HCT116 (cell line): ENCODE measurements around the gene DVL2. TPM values are rescaled to one million over a fixed set of nuclear protein-coding genes. Genes with fewer than 3 reads are reported as not detected.

Experiments
- ATAC-seq: fragments of 200-7000 bp; cut with Tn5 transposase; 2 replicates; pipeline ENCODE4 v1.9.1; 2020; ENCODE audit warnings: mild to moderate bottlenecking, moderate library complexity
- BruUV-seq: library from RNA; stranded (reverse); fragments of 400-500 nt; replicated peaks from 2 replicates; lab custom pipeline; 2021; lab: Mats Ljungman, UMichigan
- CTCF ChIA-PET: fragments of 300-600 bp; sonication (Branson Sonifier 250); formaldehyde crosslinking; loops from one replicate; lab custom pipeline; 2021; ENCODE audit warnings: antibody characterized with exemption; lab: Charles Lee
- POLR2A ChIA-PET: fragments of 300-600, 350-600 bp; sonication (Branson Sonifier 250); formaldehyde crosslinking; loops from one replicate; lab custom pipeline; 2021; ENCODE audit warnings: antibody characterized with exemption; lab: Charles Lee
- RAD21 ChIA-PET, 2 experiments: fragments of 300-600 bp; sonication (Branson Sonifier 250); formaldehyde crosslinking; loops; one replicate each; lab custom pipeline; 2023; ENCODE audit warnings: low total read pairs in 2 of 2; ENCODE audit not compliant: uncharacterized antibody in 2 of 2, unreplicated experiment in 2 of 2, low non-redundant PET in 1 of 2; lab: Charles Lee
- DNase-seq: peaks from one replicate; pipeline ENCODE4 v3.0.0-alpha.2; 2010; ENCODE audit warnings: low read depth, low spot score
- H2AFZ ChIP-seq: fragments of 200-600 bp; shearing (Covaris generic), sonication (generic); 2 replicates; pipeline ENCODE4 v1.6.1; 2017; ENCODE audit warnings: low read depth, mixed run types, mixed read lengths, antibody characterized with exemption, low read length; ENCODE audit not compliant: poor library complexity, severe bottlenecking
- H3K27ac ChIP-seq: 2 replicates; pipeline ENCODE4 v1.5.1; 2012; ENCODE audit warnings: low read depth, low read length
- H3K27me3 ChIP-seq: fragments of 200-600 bp; sonication (generic); 2 replicates; pipeline ENCODE4 v1.6.1; 2016; ENCODE audit warnings: mixed run types, low read length, mixed read lengths; ENCODE audit not compliant: insufficient read depth
- H3K36me3 ChIP-seq, 2 experiments: fragments of 200-500 bp in 1 of 2; fragments of 200-600 bp in 1 of 2; sonication (Bioruptor generic) in 1 of 2; sonication (generic) in 1 of 2; 2 replicates each; pipeline versions ENCODE4 v1.5.1 to v1.6.1; 2014 to 2016; ENCODE audit warnings: low read length in 2 of 2, inconsistent platforms in 1 of 2, mixed read lengths in 1 of 2, mixed run types in 1 of 2; ENCODE audit not compliant: insufficient read depth in 2 of 2, control insufficient read depth in 1 of 2
- H3K4me1 ChIP-seq, 2 experiments: fragments of 200-600 bp in 1 of 2; sonication (generic) in 1 of 2; 2 replicates each; pipeline versions ENCODE4 v1.5.1 to v1.6.1; 2012 to 2017; ENCODE audit warnings: low read length in 2 of 2, inconsistent platforms in 1 of 2, mild to moderate bottlenecking in 1 of 2, mixed read lengths in 1 of 2, mixed run types in 1 of 2, moderate library complexity in 1 of 2; ENCODE audit not compliant: insufficient read depth in 2 of 2, control insufficient read depth in 1 of 2
- H3K4me2 ChIP-seq: fragments of 200-600 bp; sonication (generic); 2 replicates; pipeline ENCODE4 v1.6.1; 2017; ENCODE audit warnings: mixed run types, low read length, mixed read lengths
- H3K4me3 ChIP-seq, 2 experiments: fragments of 200-600 bp in 1 of 2; sonication (generic) in 1 of 2; replicated peaks in 1 of 2; 2 replicates each; pipeline ENCODE4 v1.5.1; 2011 to 2016; ENCODE audit warnings: low read length in 2 of 2, control low read depth in 1 of 2, low read depth in 1 of 2, mild to moderate bottlenecking in 1 of 2, mixed read lengths in 1 of 2, mixed run types in 1 of 2
- H3K79me2 ChIP-seq: fragments of 200-600 bp; sonication (generic); 2 replicates; pipeline ENCODE4 v1.6.1; 2017; ENCODE audit warnings: mild to moderate bottlenecking, mixed run types, low read length, moderate library complexity, mixed read lengths; ENCODE audit not compliant: insufficient read depth
- H3K9ac ChIP-seq: fragments of 200-600 bp; sonication (generic); 2 replicates; pipeline ENCODE4 v1.6.1; 2016; ENCODE audit warnings: low read length, mixed read lengths
- H3K9me2 ChIP-seq: fragments of 200-600 bp; sonication (generic), shearing (Covaris generic); 2 replicates; pipeline ENCODE4 v1.6.1; 2017; ENCODE audit warnings: mixed run types, mild to moderate bottlenecking, moderate library complexity; ENCODE audit not compliant: insufficient read depth
- H3K9me3 ChIP-seq, 2 experiments: fragments of 200-500 bp in 1 of 2; fragments of 200-600 bp in 1 of 2; sonication (Bioruptor generic) in 1 of 2; sonication (generic) in 1 of 2; 2 replicates each; pipeline ENCODE4 v1.6.1; 2014 to 2017; ENCODE audit warnings: low read length in 2 of 2, mixed read lengths in 2 of 2, inconsistent platforms in 1 of 2, low read depth in 1 of 2, mild to moderate bottlenecking in 1 of 2, mixed run types in 1 of 2, moderate library complexity in 1 of 2; ENCODE audit not compliant: control insufficient read depth in 1 of 2, insufficient read depth in 1 of 2
- H4K20me1 ChIP-seq: fragments of 200-600 bp; sonication (generic), shearing (Covaris generic); 2 replicates; pipeline ENCODE4 v1.6.1; 2017; ENCODE audit warnings: mixed run types, mild to moderate bottlenecking, moderate library complexity; ENCODE audit not compliant: insufficient read depth
- CTCF ChIP-seq, 3 experiments: fragments of 200-600 bp in 1 of 3; sonication (generic) in 1 of 3; IDR thresholded peaks in 2 of 3; conservative IDR thresholded peaks in 1 of 3; 2 replicates each; pipeline ENCODE4 v1.5.1; 2012 to 2017; ENCODE audit warnings: low read depth in 2 of 3, low read length in 2 of 3, antibody characterized with exemption in 1 of 3, borderline replicate concordance in 1 of 3, control low read depth in 1 of 3, mild to moderate bottlenecking in 1 of 3, mixed read lengths in 1 of 3, mixed run types in 1 of 3, moderate library complexity in 1 of 3; ENCODE audit not compliant: insufficient read depth in 1 of 3
- EGR1 ChIP-seq: IDR thresholded peaks from 2 replicates; pipeline ENCODE4 v1.6.1; 2012; ENCODE audit warnings: low read depth
- EZH2 ChIP-seq: fragments of 200-600 bp; sonication (generic); IDR thresholded peaks from 2 replicates; pipeline ENCODE4 v1.6.1; 2017; ENCODE audit warnings: antibody characterized with exemption, mixed run types
- FOSL1 ChIP-seq: IDR thresholded peaks from 2 replicates; pipeline ENCODE4 v1.6.1; 2012; ENCODE audit warnings: low read depth
- JUND ChIP-seq: IDR thresholded peaks from 2 replicates; pipeline ENCODE4 v1.6.1; 2012
- POLR2AphosphoS5 ChIP-seq: IDR thresholded peaks from 2 replicates; pipeline ENCODE4 v1.6.1; 2011; ENCODE audit warnings: mild to moderate bottlenecking, low read depth, low read length, moderate library complexity
- RAD21 ChIP-seq: IDR thresholded peaks from 2 replicates; pipeline ENCODE4 v1.6.1; 2012; ENCODE audit warnings: low read depth, mild to moderate bottlenecking
- intact Hi-C: fragments of 100-400 bp; cut with micrococcal nuclease; formaldehyde crosslinking; loops from 2 replicates; pipeline ENCODE4 v1.10.0; 2022
- total RNA-seq: library from RNA; stranded (reverse); gene quantifications from one replicate; pipeline ENCODE4 v1.2.1, GENCODE V29; 2021; ENCODE audit not compliant: unreplicated experiment

The DVL2 gene
- total RNA-seq, 1 experiment from 2014 or later: 69.7 TPM

- Histone ChIP-seq H4K20me1 (no peaks in the 10 kb centered on the region), H3K27ac (peak overlapping the region; percentile 99), H3K9me2 (no peaks in the 10 kb centered on the region), H3K9ac (peak overlapping the region; percentile 95), H3K36me3 (peaks cover 30 to 41% of the 10 kb centered on the region in 2 experiments; a peak in 3 of 4 replicates), H3K79me2 (peaks cover 30% of the 10 kb centered on the region), H2AFZ (no peak overlapping the region), H3K27me3 (no peaks in the 10 kb centered on the region), H3K4me2 (peak overlapping the region; percentile 96), H3K9me3 (no peaks in the 10 kb centered on the region), H3K4me3 (peak overlapping the region; percentile 69 to 75), H3K4me1 (peaks cover 7 to 41% of the 10 kb centered on the region in 2 experiments; a peak in 3 of 4 replicates)
- ChIA-PET RAD21 (interaction anchor here (0.6 to 1.2 kb wide), 6 partner anchors 15 to 189 kb away, joined by 3 to 7 read pairs (median 5); no protein-coding TSS in a partner anchor), POLR2A (interaction anchor here (1.1 to 3.2 kb wide), 8 partner anchors 13 to 363 kb away, joined by 3 to 19 read pairs (median 9); partner anchors contain the start of genes DVL2, GABARAP and MPDU1), CTCF (interaction anchor here (0.9 to 2.8 kb wide), 14 partner anchors 8 to 339 kb away, joined by 3 to 37 read pairs (median 5); partner anchors contain the start of genes GABARAP, NEURL4, PHF23 and SLC2A4)
- no peak for DNase-seq
- no peak for TF ChIP-seq JUND
- no peak for TF ChIP-seq FOSL1
- no peak for TF ChIP-seq EGR1
- TF ChIP-seq POLR2AphosphoS5: no peak; the same call in 1 of the 2 replicates
- TF ChIP-seq RAD21: no peak
- no TSS peak for BruUV-seq
- intact Hi-C loops: loop anchor here (2.0 kb wide), 1 partner anchor 75 kb away; no protein-coding TSS in a partner anchor
- ATAC-seq: no peak
These were observed 12.8 kb downstream of the DVL2 start for GRCh38 chr17:7221278-7222092.

GRCh38 chr17:7220593-7221277, 13.6 kb downstream of the DVL2 start:
- Histone ChIP-seq H3K36me3 (peaks cover 28 to 34% of the 10 kb centered on the region in 2 experiments; a peak in 3 of 4 replicates), H3K4me2 (peak overlapping the region; percentile 96), H3K9me3 (no peaks in the 10 kb centered on the region), H3K9ac (peak overlapping the region; percentile 95), H2AFZ (no peak overlapping the region), H4K20me1 (no peaks in the 10 kb centered on the region), H3K27ac (peak overlapping the region; percentile 99), H3K4me1 (peaks cover 7 to 48% of the 10 kb centered on the region in 2 experiments; a peak in 3 of 4 replicates), H3K4me3 (peak overlapping the region; percentile 69 to 75), H3K27me3 (no peaks in the 10 kb centered on the region), H3K9me2 (no peaks in the 10 kb centered on the region), H3K79me2 (peaks cover 30% of the 10 kb centered on the region)
- intact Hi-C loops: loop anchor here (2.0 kb wide), 1 partner anchor 76 kb away; no protein-coding TSS in a partner anchor
- ATAC-seq (peak; percentile 73), DNase-seq (no peak)
- ChIA-PET CTCF (interaction anchor here (0.9 to 2.8 kb wide), 14 partner anchors 8 to 340 kb away, joined by 3 to 37 read pairs (median 5); partner anchors contain the start of genes GABARAP, NEURL4, PHF23 and SLC2A4), POLR2A (interaction anchor here (0.8 to 3.2 kb wide), 10 partner anchors 14 to 363 kb away, joined by 3 to 19 read pairs (median 9); partner anchors contain the start of genes DVL2, GABARAP, MPDU1 and PHF23), RAD21 (interaction anchor here (0.6 to 1.2 kb wide), 8 partner anchors 15 to 188 kb away, joined by 3 to 7 read pairs (median 5); no protein-coding TSS in a partner anchor)
- TF ChIP-seq RAD21 (peak; percentile 68), POLR2AphosphoS5 (peak; percentile 44; the same call in 1 of the 2 replicates), EZH2 (no peak), CTCF (IDR thresholded peaks at IDR 0.05 in 2 of 3, conservative IDR thresholded peaks at IDR 0.05 in 1 of 3; ENCODE audit: borderline replicate concordance in 1 of 3, insufficient read depth in 1 of 3, low read depth in 2 of 3, low read length in 2 of 3) (peak in 2 of 3 experiments; percentile 74 to 80; a peak in 5 of 6 replicates)
- BruUV-seq: no TSS peak
